ENCODE data around the gene BMPR2. TPM values are rescaled to one million over a fixed set of nuclear protein-coding genes. Genes with fewer than 3 reads are reported as not detected.

BMPR2 gene
- polyA plus RNA-seq (2013, experiment 1 of 2) = 45.5 TPM
- polyA plus RNA-seq (2013, experiment 2 of 2) = 43.2 TPM

DNA sequence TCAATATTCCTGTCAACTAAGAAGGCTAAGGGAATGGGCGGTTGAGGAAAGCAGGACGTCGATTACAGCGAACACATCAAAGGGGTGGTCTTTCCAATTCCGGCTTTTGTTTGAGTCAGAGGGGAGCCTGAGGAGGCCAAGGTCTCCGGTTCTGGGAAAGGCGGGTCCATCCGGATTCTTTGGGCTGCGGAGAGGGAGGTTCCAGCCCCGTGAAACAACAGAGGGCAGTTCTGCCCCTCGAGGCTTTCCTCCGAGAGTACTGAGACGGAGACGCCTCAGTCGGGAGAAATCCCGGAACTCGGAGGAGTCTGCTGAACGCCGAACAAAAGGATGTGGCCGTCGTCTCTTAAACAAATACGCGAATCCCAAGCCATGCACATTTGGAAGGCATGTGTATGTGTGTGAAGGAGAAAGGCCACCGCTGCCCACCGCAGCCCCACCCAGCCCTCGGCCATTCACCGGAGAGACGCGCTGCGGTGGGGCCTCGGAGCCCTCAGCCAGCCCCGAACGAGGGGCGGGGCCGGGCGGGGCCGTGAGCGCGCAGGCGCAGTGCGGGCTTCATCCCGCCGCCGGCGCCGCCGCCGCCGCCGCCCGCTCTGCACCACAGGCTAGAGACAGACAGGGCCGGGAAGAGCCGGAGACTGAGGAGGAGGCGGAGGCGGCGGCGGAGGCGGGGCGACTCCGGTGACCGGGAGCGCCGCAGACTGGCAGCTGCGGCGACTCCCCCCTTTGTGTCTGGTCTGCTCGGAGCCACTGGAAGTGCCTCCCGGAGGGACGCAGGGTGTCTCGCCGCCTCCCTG, at the start of gene BMPR2:
Gene BMPR2, plus strand, starts transcription at position 719 of the 800 bp plus-strand sequence. CDS start 1,148 bp downstream, outside the sequence.
- Histone ChIP-seq H3K4ac (ENCODE audit: low read depth in 1 of 2, low read length in 2 of 2) (peak within 1 kb of the TSS; percentile 66 to 83), H3K4me2 (ENCODE audit: low read length, poor library complexity, severe bottlenecking) (peak within 1 kb of the TSS; percentile 79), H3K27me3 (ENCODE audit: control insufficient read depth in 1 of 2, insufficient read depth in 1 of 2, low read length in 2 of 2) (no peaks in the 10 kb centered on the region), H3K36me3 (ENCODE audit: control insufficient read depth in 1 of 2, insufficient read depth in 2 of 2, low read depth in 1 of 2, low read length in 2 of 2) (no peaks in the 10 kb centered on the region), H3K23ac (ENCODE audit: low read length in 2 of 2) (peak within 1 kb of the TSS; percentile 85 to 86), H2AK5ac (ENCODE audit: low read length, severe bottlenecking) (no peak within 1 kb of the TSS), H3K4me3 (ENCODE audit: insufficient read depth in 1 of 2, low read depth in 1 of 2, low read length in 2 of 2) (peak within 1 kb of the TSS; percentile 93 to 94), H3K9me3 (ENCODE audit: control insufficient read depth, low read length) (no peaks in the 10 kb centered on the region), H3K18ac (ENCODE audit: low read depth in 1 of 2, low read length in 2 of 2) (peak within 1 kb of the TSS; percentile 93 to 97), H3K9ac (ENCODE audit: low read length) (peak within 1 kb of the TSS; percentile 94), H4K91ac (ENCODE audit: low read length) (peak within 1 kb of the TSS; percentile 64), H2BK15ac (ENCODE audit: low read depth, poor library complexity, severe bottlenecking) (peak within 1 kb of the TSS; percentile 50), H3K14ac (ENCODE audit: low read length in 2 of 2) (peak within 1 kb of the TSS; percentile 83 to 99), H2BK12ac (ENCODE audit: low read length in 2 of 2) (peak within 1 kb of the TSS in 1 of 2 experiments; percentile 80), H3K79me1 (replicated peaks; ENCODE audit: low read length, poor library complexity, severe bottlenecking) (no peaks in the 10 kb centered on the region), H3K27ac (ENCODE audit: low read length, poor library complexity, severe bottlenecking) (peak within 1 kb of the TSS; percentile 98), H2BK5ac (ENCODE audit: low read depth, low read length, poor library complexity, severe bottlenecking) (peak within 1 kb of the TSS; percentile 94), H2AFZ (ENCODE audit: low read depth, low read length) (peak within 1 kb of the TSS; percentile 72), H4K8ac (ENCODE audit: low read length) (peak within 1 kb of the TSS; percentile 90), H3K4me1 (ENCODE audit: control insufficient read depth, insufficient read depth, low read depth, low read length) (peaks cover 3% of the 10 kb centered on the region), H2BK120ac (ENCODE audit: low read depth, low read length) (peak within 1 kb of the TSS; percentile 37)
- DNase-seq = peak; percentile 94
- WGBS = under 1% methylated on average over 33 of the region's 70 CpGs

DNA sequence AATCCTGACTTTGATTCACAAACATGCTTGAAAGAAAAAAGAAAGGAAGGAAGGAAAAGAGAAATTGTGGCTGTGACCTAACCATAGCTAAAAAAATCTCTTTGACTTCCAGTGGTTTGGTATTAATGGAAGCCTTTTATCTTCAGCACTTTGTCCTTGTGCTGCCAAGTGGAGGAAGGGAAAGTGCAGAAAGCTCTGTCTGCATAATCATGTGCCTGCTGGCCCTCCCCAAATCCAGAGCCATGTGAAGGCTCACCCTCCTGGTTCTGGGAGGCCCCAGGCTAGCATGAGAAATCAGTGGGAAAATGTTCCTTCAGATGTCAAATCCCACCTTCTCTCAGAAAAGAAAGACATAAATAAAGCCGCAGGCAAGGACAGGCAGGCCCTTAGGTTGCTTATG, 48.3 kb upstream of the BMPR2 start:
- H3K4ac ChIP-seq (ENCODE audit: low read depth in 1 of 2, low read length in 2 of 2) = no peak overlapping the region
- no peak overlapping the region for H2BK120ac ChIP-seq (ENCODE audit: low read depth, low read length)
- no peak overlapping the region for H3K18ac ChIP-seq (ENCODE audit: low read depth in 1 of 2, low read length in 2 of 2)
- no peak overlapping the region for H2BK12ac ChIP-seq (ENCODE audit: low read length in 2 of 2)
- no peak for DNase-seq
- H3K36me3 ChIP-seq (ENCODE audit: control insufficient read depth in 1 of 2, insufficient read depth in 2 of 2, low read depth in 1 of 2, low read length in 2 of 2) = peaks cover 0 to 25% of the 10 kb centered on the region in 2 experiments
- no peaks in the 10 kb centered on the region for H3K79me1 ChIP-seq (replicated peaks; ENCODE audit: low read length, poor library complexity, severe bottlenecking)
- no peak overlapping the region for H2BK15ac ChIP-seq (ENCODE audit: low read depth, poor library complexity, severe bottlenecking)
- H4K8ac ChIP-seq (ENCODE audit: low read length) = no peak overlapping the region
- no peaks in the 10 kb centered on the region for H3K4me1 ChIP-seq (ENCODE audit: control insufficient read depth, insufficient read depth, low read depth, low read length)
- H3K23ac ChIP-seq (ENCODE audit: low read length in 2 of 2) = no peak overlapping the region
- no peaks in the 10 kb centered on the region for H3K27me3 ChIP-seq (ENCODE audit: control insufficient read depth in 1 of 2, insufficient read depth in 1 of 2, low read length in 2 of 2)
- no peak overlapping the region for H3K9ac ChIP-seq (ENCODE audit: low read length)
- H3K14ac ChIP-seq (ENCODE audit: low read length in 2 of 2) = no peak overlapping the region
- no peak overlapping the region for H3K27ac ChIP-seq (ENCODE audit: low read length, poor library complexity, severe bottlenecking)
- no peak overlapping the region for H4K91ac ChIP-seq (ENCODE audit: low read length)
- H3K4me2 ChIP-seq (ENCODE audit: low read length, poor library complexity, severe bottlenecking) = no peak overlapping the region
- no peak overlapping the region for H2AK5ac ChIP-seq (ENCODE audit: low read length, severe bottlenecking)
- WGBS = 100% methylated on average over 1 of the region's 1 CpG
- H2BK5ac ChIP-seq (ENCODE audit: low read depth, low read length, poor library complexity, severe bottlenecking) = no peak overlapping the region
- H3K4me3 ChIP-seq (ENCODE audit: insufficient read depth in 1 of 2, low read depth in 1 of 2, low read length in 2 of 2) = no peak overlapping the region
- no peaks in the 10 kb centered on the region for H3K9me3 ChIP-seq (ENCODE audit: control insufficient read depth, low read length)
- H2AFZ ChIP-seq (ENCODE audit: low read depth, low read length) = no peak overlapping the region

DNA sequence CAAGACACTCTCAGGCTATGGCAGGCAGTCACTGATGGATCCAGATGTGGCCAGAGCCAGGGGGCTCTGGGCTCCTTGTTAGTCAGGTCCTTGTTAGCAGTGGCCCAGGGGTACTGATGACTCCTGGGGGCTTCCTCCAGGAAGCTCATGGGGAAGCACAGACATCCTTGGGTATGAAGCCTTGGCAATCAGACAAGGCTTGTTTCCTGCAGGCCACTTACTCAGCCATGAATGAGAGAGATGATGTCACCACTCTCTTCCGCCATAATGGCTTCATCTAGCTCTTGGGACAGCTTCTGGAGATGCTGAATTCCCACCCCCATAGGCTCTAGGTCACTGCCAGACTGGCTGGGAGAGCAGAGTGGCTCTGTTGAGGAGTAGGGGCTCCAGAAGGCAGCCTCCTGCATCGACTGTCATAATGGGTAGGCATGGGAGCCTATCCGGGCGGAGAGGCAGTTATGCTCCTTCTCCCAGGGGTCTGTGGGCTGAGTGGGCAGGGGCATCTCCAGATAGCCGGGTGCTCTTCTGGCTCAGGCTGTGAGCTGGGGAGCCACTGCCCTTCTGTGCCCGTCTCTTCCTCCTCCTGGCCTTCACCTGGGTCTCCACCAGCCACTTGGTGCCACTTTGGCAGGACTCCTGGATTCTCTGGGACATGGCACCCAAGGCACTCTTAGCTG, 40.2 kb upstream of the BMPR2 start:
- H3K27ac ChIP-seq (ENCODE audit: low read length, poor library complexity, severe bottlenecking) = no peak overlapping the region
- no peak overlapping the region for H3K4me2 ChIP-seq (ENCODE audit: low read length, poor library complexity, severe bottlenecking)
- WGBS = 97% methylated on average over 6 of the region's 6 CpGs
- H2BK15ac ChIP-seq (ENCODE audit: low read depth, poor library complexity, severe bottlenecking) = no peak overlapping the region
- no peak overlapping the region for H3K23ac ChIP-seq (ENCODE audit: low read length in 2 of 2)
- no peak overlapping the region for H2AK5ac ChIP-seq (ENCODE audit: low read length, severe bottlenecking)
- no peak overlapping the region for H2AFZ ChIP-seq (ENCODE audit: low read depth, low read length)
- DNase-seq = no peak
- H3K4me3 ChIP-seq (ENCODE audit: insufficient read depth in 1 of 2, low read depth in 1 of 2, low read length in 2 of 2) = no peak overlapping the region
- H3K18ac ChIP-seq (ENCODE audit: low read depth in 1 of 2, low read length in 2 of 2) = no peak overlapping the region
- H3K79me1 ChIP-seq (replicated peaks; ENCODE audit: low read length, poor library complexity, severe bottlenecking) = no peaks in the 10 kb centered on the region
- no peak overlapping the region for H3K9ac ChIP-seq (ENCODE audit: low read length)
- no peak overlapping the region for H3K4ac ChIP-seq (ENCODE audit: low read depth in 1 of 2, low read length in 2 of 2)
- peaks cover 2% of the 10 kb centered on the region for H3K4me1 ChIP-seq (ENCODE audit: control insufficient read depth, insufficient read depth, low read depth, low read length)
- H3K36me3 ChIP-seq (ENCODE audit: control insufficient read depth in 1 of 2, insufficient read depth in 2 of 2, low read depth in 1 of 2, low read length in 2 of 2) = no peaks in the 10 kb centered on the region
- H2BK120ac ChIP-seq (ENCODE audit: low read depth, low read length) = peak overlapping the region; percentile 19
- H4K8ac ChIP-seq (ENCODE audit: low read length) = no peak overlapping the region
- H2BK5ac ChIP-seq (ENCODE audit: low read depth, low read length, poor library complexity, severe bottlenecking) = no peak overlapping the region
- no peak overlapping the region for H4K91ac ChIP-seq (ENCODE audit: low read length)
- H3K27me3 ChIP-seq (ENCODE audit: control insufficient read depth in 1 of 2, insufficient read depth in 1 of 2, low read length in 2 of 2) = no peaks in the 10 kb centered on the region
- no peaks in the 10 kb centered on the region for H3K9me3 ChIP-seq (ENCODE audit: control insufficient read depth, low read length)
- H3K14ac ChIP-seq (ENCODE audit: low read length in 2 of 2) = no peak overlapping the region
- no peak overlapping the region for H2BK12ac ChIP-seq (ENCODE audit: low read length in 2 of 2)

DNA sequence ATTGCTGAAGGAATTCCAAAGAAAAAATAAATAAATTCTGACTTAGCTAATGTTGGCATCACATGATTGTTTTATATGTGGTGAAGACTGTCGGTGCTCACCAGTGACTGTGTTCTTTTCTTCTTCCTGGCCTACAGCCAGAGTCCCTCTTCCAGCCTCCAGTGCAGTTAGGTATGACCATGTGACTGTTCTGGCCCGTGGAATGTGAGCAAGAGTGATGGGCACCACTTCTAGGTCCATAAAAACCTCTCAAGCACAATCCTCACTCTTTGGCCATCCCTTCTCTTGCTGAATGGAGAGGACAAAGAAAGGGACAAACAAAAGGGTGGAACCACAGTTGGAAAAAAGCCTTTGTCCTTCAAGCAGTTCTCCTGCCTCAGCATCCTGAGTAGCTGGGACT, 39.0 kb upstream of the BMPR2 start:
- Histone ChIP-seq H2BK12ac (ENCODE audit: low read length in 2 of 2) (no peak overlapping the region), H2AFZ (ENCODE audit: low read depth, low read length) (no peak overlapping the region), H3K27me3 (ENCODE audit: control insufficient read depth in 1 of 2, insufficient read depth in 1 of 2, low read length in 2 of 2) (no peaks in the 10 kb centered on the region), H3K4me1 (ENCODE audit: control insufficient read depth, insufficient read depth, low read depth, low read length) (peaks cover 2% of the 10 kb centered on the region), H3K27ac (ENCODE audit: low read length, poor library complexity, severe bottlenecking) (no peak overlapping the region), H2AK5ac (ENCODE audit: low read length, severe bottlenecking) (no peak overlapping the region), H3K36me3 (ENCODE audit: control insufficient read depth in 1 of 2, insufficient read depth in 2 of 2, low read depth in 1 of 2, low read length in 2 of 2) (no peaks in the 10 kb centered on the region), H3K79me1 (replicated peaks; ENCODE audit: low read length, poor library complexity, severe bottlenecking) (no peaks in the 10 kb centered on the region), H3K4me3 (ENCODE audit: insufficient read depth in 1 of 2, low read depth in 1 of 2, low read length in 2 of 2) (no peak overlapping the region), H3K18ac (ENCODE audit: low read depth in 1 of 2, low read length in 2 of 2) (no peak overlapping the region), H3K23ac (ENCODE audit: low read length in 2 of 2) (no peak overlapping the region), H4K8ac (ENCODE audit: low read length) (no peak overlapping the region), H2BK15ac (ENCODE audit: low read depth, poor library complexity, severe bottlenecking) (no peak overlapping the region), H2BK120ac (ENCODE audit: low read depth, low read length) (no peak overlapping the region), H3K14ac (ENCODE audit: low read length in 2 of 2) (no peak overlapping the region), H4K91ac (ENCODE audit: low read length) (no peak overlapping the region), H3K9me3 (ENCODE audit: control insufficient read depth, low read length) (no peaks in the 10 kb centered on the region), H3K4me2 (ENCODE audit: low read length, poor library complexity, severe bottlenecking) (no peak overlapping the region), H3K4ac (ENCODE audit: low read depth in 1 of 2, low read length in 2 of 2) (no peak overlapping the region), H3K9ac (ENCODE audit: low read length) (no peak overlapping the region), H2BK5ac (ENCODE audit: low read depth, low read length, poor library complexity, severe bottlenecking) (no peak overlapping the region)
- 60% methylated on average over 2 of the region's 2 CpGs for WGBS
- DNase-seq = no peak

Measured in mesenchymal stem cell (in vitro differentiated cells and primary cell).